Measurements from ENCODE around the gene CDH4.

Gene CDH4

GRCh38 chr20:61949714-61950640 is 697.9 kb downstream of the CDH4 start:
- DNase-seq (ENCODE audit: low spot score), result no peak

- DNase-seq (ENCODE audit: low spot score), result no peak
Observed at GRCh38 chr20:61950641-61951071, 698.6 kb downstream of the CDH4 start.

- DNase-seq (ENCODE audit: low spot score), result no peak
Observed at GRCh38 chr20:61951695-61952533, 699.9 kb downstream of the CDH4 start.

DNA sequence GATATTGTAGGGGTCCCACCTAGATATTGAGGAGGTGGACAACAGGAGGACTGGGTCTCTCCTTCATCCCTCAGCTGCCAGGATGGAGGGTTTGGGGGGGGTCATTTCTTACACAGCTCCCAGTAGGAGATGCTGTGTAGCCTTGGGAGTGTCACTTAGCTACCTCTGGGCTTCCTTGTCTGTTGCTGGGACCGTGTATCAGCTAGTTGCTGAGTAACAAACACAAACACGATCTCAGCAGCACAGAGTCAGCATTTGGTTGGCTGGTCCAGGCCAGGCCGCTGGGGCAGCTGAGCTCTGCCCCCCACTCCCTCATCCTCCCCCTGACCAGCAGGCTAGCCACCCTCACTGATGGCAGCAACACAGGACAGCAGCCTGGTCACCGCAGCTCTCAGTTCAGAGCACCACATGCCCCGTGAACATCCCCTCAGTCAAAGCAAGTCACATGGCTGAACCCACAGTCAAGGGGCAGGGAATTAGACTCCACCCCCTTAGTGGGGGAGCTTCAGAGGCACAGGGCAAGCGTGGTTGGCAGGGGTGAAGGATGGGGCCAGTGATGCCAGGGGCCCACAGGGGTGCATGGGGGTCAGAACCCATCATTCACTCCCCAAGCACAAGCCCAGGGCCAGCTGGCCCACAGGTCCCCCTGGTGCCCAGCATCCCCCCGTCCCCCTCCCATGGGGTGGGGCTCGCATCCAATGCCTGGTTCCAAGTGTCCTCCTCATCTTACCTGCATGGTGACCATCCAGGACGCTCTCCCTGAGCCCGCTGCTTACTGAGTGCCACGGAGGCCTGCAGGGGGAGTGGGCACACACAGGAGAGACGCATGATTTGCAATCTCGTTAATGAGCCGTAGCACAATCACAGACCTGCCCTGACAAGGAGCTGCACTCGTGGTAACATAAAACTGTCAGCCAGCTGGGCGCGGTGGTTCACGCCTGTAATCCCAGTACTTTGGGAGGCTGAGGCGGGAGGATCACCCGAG is 701.3 kb downstream of the CDH4 start:
- no peak for DNase-seq (ENCODE audit: low spot score)

DNA sequence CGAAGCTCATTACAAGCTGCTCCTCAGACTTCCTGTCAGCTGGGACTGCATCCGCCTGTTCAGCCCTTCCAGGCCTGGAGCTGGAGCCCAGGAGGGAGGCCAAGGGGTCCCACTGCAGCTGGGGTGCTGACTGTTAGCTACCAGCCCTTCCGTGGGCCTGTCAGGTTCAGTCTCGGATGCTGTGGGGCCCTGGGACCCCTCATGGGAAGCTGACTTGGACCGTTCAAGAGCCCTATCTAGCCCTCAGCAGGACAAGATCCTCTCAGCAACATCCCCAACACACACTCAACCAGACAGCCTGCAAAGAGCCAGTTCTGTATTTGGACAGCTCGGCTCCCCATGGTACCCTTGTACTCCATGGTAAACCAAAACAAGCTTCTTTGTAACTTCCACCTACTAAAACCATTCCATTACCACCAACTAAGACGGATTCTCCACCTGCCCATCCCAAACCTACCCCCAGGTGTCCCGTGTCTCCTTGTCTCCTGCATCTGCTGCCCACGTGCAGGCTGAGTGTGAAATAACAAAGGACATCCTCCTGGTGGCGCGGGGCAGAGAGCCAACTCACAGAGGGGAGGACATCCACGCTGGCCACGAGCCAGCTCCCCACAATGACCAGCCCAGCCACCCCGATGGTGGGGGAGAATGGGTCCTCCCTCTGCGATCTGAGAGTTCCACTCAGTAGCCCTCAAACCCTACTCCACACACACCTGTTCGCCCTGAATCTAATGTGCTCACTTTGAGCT is 702.4 kb downstream of the CDH4 start:
- DNase-seq (ENCODE audit: low spot score), result no peak

GRCh38 chr20:61955668-61956395 is 703.8 kb downstream of the CDH4 start:
- DNase-seq (ENCODE audit: low spot score), result no peak

DNA sequence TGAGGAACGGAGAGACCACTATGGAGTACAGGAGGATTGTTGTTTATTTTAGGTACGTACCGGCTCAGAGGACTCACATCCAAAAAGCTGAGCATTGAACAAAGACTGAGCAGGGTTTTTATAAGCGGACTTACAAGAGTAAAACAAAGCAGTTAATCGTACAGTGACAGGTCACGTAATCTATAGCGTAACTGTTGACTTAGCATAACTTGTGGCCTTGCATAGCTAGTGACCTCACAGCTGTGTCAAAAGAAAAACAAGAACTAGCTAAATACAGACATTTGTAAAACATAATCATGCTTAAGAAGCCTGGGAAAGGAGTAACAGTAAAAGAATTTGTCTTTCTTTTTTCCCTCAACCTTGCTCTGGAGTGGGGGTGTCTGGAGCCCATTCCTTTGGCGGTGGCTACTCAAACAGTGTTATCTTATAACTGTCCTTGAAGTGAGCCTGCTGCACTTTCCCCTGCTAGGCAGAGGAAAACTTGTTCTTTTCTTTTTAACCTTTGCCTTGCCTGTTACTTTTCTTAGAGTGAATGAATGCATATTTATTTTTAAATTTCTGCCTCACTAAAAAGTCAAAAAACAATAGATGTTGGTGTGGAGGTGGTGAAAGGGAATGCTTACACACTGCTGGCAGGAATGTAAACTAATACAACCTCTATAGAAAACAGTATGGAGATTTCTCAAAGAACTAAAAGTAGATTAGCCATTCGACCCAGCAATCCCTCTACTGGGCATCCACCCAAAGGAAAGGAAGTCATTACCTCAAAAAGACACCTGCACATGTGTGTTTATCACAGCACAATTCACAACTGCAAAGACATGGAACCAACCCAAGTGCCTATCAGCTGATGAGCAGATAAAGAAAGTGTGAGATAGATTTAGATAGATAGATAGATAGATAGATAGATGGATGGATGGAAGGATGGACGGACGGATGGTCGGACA is 704.6 kb downstream of the CDH4 start:
- DNase-seq (ENCODE audit: low spot score), result no peak

GRCh38 chr20:61957961-61958715 is 706.1 kb downstream of the CDH4 start:
- DNase-seq (ENCODE audit: low spot score), result no peak

GRCh38 chr20:61958773-61959700 is 707.0 kb downstream of the CDH4 start:
- no peak for DNase-seq (ENCODE audit: low spot score)

DNA sequence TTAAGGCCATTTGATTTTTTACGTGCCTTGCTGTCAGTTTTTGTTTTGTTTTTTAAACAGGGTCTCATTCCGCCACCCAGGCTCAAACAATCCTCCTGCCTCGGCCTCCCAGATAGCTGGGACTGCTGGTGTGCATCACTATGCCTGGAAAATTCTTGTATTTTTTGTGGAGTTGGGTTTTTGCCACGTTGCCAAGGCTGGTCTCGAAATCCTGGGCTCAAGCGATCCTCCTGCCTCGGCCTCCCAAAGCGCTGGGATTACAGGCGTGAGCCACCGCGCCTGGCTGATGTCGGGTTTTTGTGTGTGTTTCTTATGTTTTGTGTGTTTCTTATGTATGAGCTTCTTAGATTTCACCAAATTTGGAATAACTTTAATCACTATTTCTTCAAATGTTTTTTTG is 708.8 kb downstream of the CDH4 start:
- DNase-seq (ENCODE audit: low spot score), result no peak

- DNase-seq (ENCODE audit: low spot score), result no peak
Observed at GRCh38 chr20:61963149-61963548, 711.1 kb downstream of the CDH4 start.

DNA sequence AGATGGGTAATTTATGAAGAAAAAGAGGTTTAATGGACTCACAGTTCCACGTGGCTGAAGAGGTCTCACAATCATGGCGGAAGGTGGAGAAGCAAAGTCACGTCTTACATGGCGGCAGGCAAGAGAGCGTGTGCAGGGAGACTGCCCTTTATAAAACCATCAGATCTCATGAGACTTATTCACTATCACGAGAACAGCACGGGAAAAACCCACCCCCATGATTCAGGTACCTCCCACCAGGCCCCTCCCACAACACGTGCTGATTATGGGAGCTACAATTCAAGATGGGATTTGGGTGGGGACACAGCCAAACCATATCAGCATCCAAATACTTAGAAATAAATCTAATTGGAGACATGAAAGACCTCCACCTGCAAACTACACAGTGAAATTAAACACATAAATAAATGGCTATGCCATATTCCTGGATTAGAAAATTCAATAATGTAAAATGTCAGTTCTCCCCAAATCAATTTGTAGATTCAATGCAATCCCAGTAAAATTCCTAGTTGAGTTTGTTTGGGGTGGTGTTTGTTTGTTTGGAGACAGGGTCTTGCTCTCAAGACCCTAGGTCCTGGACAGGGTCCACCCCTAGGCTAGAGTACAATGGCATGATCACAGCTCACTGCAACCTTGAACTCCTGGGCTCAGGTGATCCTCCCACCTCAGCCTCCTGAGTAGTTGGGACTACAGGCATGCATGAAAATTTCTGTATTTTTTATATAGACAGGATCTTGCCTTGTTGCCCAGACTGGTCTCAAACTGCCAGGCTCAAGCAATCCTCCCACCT is 712.0 kb downstream of the CDH4 start:
- no peak for DNase-seq (ENCODE audit: low spot score)

DNA sequence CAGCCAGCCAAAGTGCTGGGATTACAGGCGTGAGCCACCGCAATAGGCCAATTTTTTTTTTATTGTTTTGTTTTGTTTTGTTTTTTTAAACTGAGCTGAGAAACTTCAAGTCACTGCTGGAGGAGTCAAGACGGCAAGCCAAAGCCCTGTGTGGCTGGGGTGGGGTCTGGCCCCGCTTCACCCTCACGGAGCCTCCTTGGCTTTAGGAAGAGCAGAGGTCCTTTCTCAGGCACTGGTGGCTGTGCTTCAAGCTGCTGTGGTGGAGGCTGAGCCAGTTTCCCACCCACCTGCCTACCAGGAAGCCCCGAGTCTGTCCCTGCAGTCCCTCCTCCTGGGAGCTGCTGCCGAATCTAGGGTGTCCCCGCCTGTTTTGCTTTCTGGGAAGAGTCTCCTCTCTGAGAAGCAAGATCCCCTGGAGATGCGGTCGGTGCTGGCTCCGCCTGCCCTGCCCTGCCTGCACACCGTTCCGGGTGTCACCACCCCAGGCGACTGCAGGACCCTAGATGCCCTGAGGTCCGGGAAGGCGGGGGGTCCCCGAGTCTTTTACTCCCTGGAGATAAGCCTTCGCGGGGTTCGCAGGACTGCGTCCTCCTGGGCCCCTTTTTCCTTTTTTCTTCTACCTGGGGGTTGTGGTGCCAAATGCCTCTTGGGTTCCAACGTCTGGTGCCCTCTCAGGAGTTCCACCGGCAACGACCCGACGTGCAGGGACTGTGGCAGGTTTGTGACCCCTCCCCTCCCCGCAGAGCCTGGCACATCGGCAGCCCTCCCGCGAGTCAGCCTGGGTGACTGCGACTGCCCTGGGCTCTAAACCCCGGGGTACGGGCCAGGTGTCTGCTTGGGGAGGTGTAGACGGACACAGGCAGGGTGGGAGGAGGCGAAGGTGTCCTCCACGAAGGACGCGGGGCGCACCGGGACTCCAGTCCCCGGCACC is 712.9 kb downstream of the CDH4 start:
- DNase-seq (ENCODE audit: low spot score), result no peak

GRCh38 chr20:61965606-61966491 is 713.8 kb downstream of the CDH4 start:
- DNase-seq (ENCODE audit: low spot score), result no peak
